K562 (cell line): Measurements from ENCODE around the gene AREL1. TPM values are rescaled to one million over a fixed set of nuclear protein-coding genes. Genes with fewer than 3 reads are reported as not detected.

Experiments
- ARID2 ChIP-seq: fragments of 450-650 bp; IDR thresholded peaks from 2 replicates; pipeline ENCODE4 v1.6.1; 2017; ENCODE audit warnings: antibody characterized with exemption, mild to moderate bottlenecking
- C11orf30 ChIP-seq: fragments of 450-650 bp; IDR thresholded peaks from 2 replicates; pipeline ENCODE4 v1.6.1; 2016; ENCODE audit warnings: low read depth, mild to moderate bottlenecking
- KDM1A ChIP-seq, 2 experiments: fragments of 450-650 bp; IDR thresholded peaks; 2 replicates each; pipeline ENCODE4 v1.6.1; 2016; ENCODE audit warnings: mild to moderate bottlenecking in 2 of 2
- MAFF ChIP-seq: IDR thresholded peaks from 2 replicates; pipeline ENCODE4 v1.6.1; 2012; ENCODE audit warnings: low read length, improper control_type of control experiment
- MAFG ChIP-seq: fragments of 450-650 bp; conservative IDR thresholded peaks from 2 replicates; pipeline ENCODE4 v1.6.1; 2016; ENCODE audit warnings: missing genetic modification characterization, missing compliant biosample characterization
- MAFK ChIP-seq: IDR thresholded peaks from 2 replicates; pipeline ENCODE4 v1.6.1; 2011; ENCODE audit warnings: low read length, improper control_type of control experiment
- NCOA2 ChIP-seq, 2 experiments: fragments of 450-650 bp; IDR thresholded peaks; 2 replicates each; pipeline ENCODE4 v1.6.1; 2018; ENCODE audit warnings: mild to moderate bottlenecking in 2 of 2, moderate library complexity in 1 of 2; ENCODE audit not compliant: partially characterized antibody in 2 of 2
- NFE2 ChIP-seq: IDR thresholded peaks from 2 replicates; pipeline ENCODE4 v1.6.1; 2014; ENCODE audit warnings: antibody characterized with exemption, low read depth
- RB1 ChIP-seq: fragments of 450-650 bp; IDR thresholded peaks from 2 replicates; pipeline ENCODE4 v1.6.1; 2017; ENCODE audit warnings: low read depth, mild to moderate bottlenecking
- RBM14 ChIP-seq: fragments of 200-400 bp; formaldehyde crosslinking; IDR thresholded peaks from 2 replicates; pipeline ENCODE4 v1.6.1; 2018; ENCODE audit warnings: low read depth, mild to moderate bottlenecking, low read length, moderate library complexity, borderline replicate concordance; ENCODE audit not compliant: insufficient read depth
- SIX5 ChIP-seq, 2 experiments: IDR thresholded peaks; 2 replicates each; pipeline ENCODE4 v1.6.1; 2011; ENCODE audit warnings: low read length in 2 of 2, borderline replicate concordance in 1 of 2, low read depth in 1 of 2, mild to moderate bottlenecking in 1 of 2, moderate library complexity in 1 of 2; ENCODE audit not compliant: insufficient read depth in 1 of 2
- TAF1 ChIP-seq: IDR thresholded peaks from 2 replicates; pipeline ENCODE4 v1.6.1; 2011; ENCODE audit warnings: mild to moderate bottlenecking, low read length, moderate library complexity; ENCODE audit not compliant: insufficient read depth, control insufficient read depth, severe bottlenecking; ENCODE audit errors: extremely low read depth
- ZNF232 ChIP-seq: sonication (generic); formaldehyde crosslinking; IDR thresholded peaks from 2 replicates; pipeline ENCODE4 v1.8.0; 2022; ENCODE audit warnings: mild to moderate bottlenecking, missing genetic modification reagents
- ZNF316 ChIP-seq: fragments of 450-650 bp; IDR thresholded peaks from 2 replicates; pipeline ENCODE4 v1.6.1; 2016
- ZNF354B ChIP-seq: fragments of 250-450 bp; sonication (Bioruptor Pico); IDR thresholded peaks from 2 replicates; pipeline ENCODE4 v1.4.0; 2020
- polyA plus RNA-seq, 8 experiments: library from polyadenylated mRNA; depleted of rRNA in 4 of 8; stranded (reverse) in 5 of 8; unstranded in 3 of 8; fragments of >200 nt; fragmentation: Nextera tagmentation in 2 of 8; fragmentation: Illumina TruSeq in 1 of 8; extraction: Ambion mirVana in 2 of 8; extraction: Trizol in 1 of 8; gene quantifications; 2 replicates each; pipeline versions ENCODE4 v1.2.1 to v1.2.3, GENCODE V29; 2011 to 2014; ENCODE audit warnings: inconsistent platforms in 1 of 8, missing spikeins in 1 of 8
- total RNA-seq, 7 experiments: library from RNA; depleted of rRNA in 6 of 7; stranded (reverse); fragments of >200 nt in 6 of 7; fragmentation: Illumina TruSeq in 2 of 7; extraction: Trizol in 2 of 7; gene quantifications; 2 replicates each; pipeline versions ENCODE4 v1.2.1 to v1.2.3, GENCODE V29; 2011 to 2021; ENCODE audit warnings: low replicate concordance in 1 of 7
- TF ChIP-seq, protein P1 (sequence below), 2 experiments: fragments of 200-800 bp in 1 of 2; sonication (Bioruptor generic) in 1 of 2; sonication (generic) in 1 of 2; formaldehyde crosslinking in 1 of 2; IDR thresholded peaks in 1 of 2; conservative IDR thresholded peaks in 1 of 2; 2 replicates each; pipeline versions ENCODE4 v1.5.0 to v1.6.1; 2016 to 2020; ENCODE audit warnings: missing compliant biosample characterization in 1 of 2, missing genetic modification characterization in 1 of 2, missing genetic modification reagents in 1 of 2
- TF ChIP-seq, protein P2 (sequence below): fragments of 450-650 bp; IDR thresholded peaks from 2 replicates; pipeline ENCODE4 v1.7.0; 2016; ENCODE audit warnings: borderline replicate concordance

Gene AREL1
- total and polyA plus RNA-seq, 9 of the 15 experiments (the other 6 are each of a cell fraction or from before 2014, with no cell fraction given) = 6.0 to 24.8 (median 16.6) TPM

DNA sequence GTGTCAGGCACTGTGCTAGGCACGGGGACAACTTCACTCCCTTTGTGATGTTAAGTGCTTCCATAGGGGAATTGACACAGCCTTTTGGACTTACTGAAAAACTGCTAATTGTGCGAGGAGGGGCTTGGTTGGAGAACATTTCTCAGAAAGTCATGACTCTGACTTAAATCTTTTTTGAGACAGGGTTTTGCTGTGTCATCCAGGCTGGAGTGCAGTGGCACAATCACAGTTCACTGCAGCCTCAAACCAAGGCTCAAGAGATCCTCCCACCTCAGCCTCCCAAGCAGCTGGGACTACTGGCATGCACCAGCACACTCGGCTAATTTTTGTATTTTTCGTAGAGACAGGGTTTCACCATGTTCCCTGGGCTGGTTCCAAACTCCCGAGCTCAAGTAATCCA lies 90.6 kb downstream of the AREL1 start (continued):
- TF ChIP-seq, protein P1, sequence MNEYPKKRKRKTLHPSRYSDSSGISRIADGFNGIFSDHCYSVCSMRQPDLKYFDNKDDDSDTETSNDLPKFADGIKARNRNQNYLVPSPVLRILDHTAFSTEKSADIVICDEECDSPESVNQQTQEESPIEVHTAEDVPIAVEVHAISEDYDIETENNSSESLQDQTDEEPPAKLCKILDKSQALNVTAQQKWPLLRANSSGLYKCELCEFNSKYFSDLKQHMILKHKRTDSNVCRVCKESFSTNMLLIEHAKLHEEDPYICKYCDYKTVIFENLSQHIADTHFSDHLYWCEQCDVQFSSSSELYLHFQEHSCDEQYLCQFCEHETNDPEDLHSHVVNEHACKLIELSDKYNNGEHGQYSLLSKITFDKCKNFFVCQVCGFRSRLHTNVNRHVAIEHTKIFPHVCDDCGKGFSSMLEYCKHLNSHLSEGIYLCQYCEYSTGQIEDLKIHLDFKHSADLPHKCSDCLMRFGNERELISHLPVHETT (CRISPR knock-in tag; conservative IDR thresholded peaks at IDR 0.05 in 1 of 2, IDR thresholded peaks at IDR 0.05 in 1 of 2) = no peak
- TF ChIP-seq RBM14 (no peak), MAFF (peak; percentile 24; the same call in 1 of the 2 replicates), NFE2 (peak; percentile 52; the same call in 1 of the 2 replicates), KDM1A (IDR thresholded peaks at IDR 0.05) (peak; percentile 67 to 79; a peak in 3 of 4 replicates), RB1 (no peak), TAF1 (no peak), ZNF232 (CRISPR knock-in tag) (no peak), ARID2 (no peak), ZNF354B (CRISPR knock-in tag) (no peak), ZNF316 (peak; percentile 79), SIX5 (IDR thresholded peaks at IDR 0.05; ENCODE audit: borderline replicate concordance in 1 of 2, insufficient read depth in 1 of 2, low read depth in 1 of 2, low read length in 2 of 2) (no peak), C11orf30 (peak; percentile 68), MAFK (0 out of 2 replicates have a peak, but pooled peaks have one; percentile 12), NCOA2 (IDR thresholded peaks at IDR 0.05; ENCODE audit: partially characterized antibody in 2 of 2) (no peak), MAFG (peak; percentile 59)
- TF ChIP-seq, protein P2, sequence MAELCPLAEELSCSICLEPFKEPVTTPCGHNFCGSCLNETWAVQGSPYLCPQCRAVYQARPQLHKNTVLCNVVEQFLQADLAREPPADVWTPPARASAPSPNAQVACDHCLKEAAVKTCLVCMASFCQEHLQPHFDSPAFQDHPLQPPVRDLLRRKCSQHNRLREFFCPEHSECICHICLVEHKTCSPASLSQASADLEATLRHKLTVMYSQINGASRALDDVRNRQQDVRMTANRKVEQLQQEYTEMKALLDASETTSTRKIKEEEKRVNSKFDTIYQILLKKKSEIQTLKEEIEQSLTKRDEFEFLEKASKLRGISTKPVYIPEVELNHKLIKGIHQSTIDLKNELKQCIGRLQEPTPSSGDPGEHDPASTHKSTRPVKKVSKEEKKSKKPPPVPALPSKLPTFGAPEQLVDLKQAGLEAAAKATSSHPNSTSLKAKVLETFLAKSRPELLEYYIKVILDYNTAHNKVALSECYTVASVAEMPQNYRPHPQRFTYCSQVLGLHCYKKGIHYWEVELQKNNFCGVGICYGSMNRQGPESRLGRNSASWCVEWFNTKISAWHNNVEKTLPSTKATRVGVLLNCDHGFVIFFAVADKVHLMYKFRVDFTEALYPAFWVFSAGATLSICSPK = no peak
- TF ChIP-seq, all 486 proteins: peak for 7
